Upper lobe of right lung (tissue), 1 donor: ENCODE measurements around the gene ZNF292. TPM values are rescaled to one million over a fixed set of nuclear protein-coding genes. Genes with fewer than 3 reads are reported as not detected.

Source experiments
- ATAC-seq: fragments of 200-7000 bp; cut with Tn5 transposase; one replicate; pipeline ENCODE4 v1.9.1; 2020; ENCODE audit warnings: mild to moderate bottlenecking, moderate library complexity
- DNase-seq: peaks from one replicate; pipeline ENCODE4 v3.0.0-alpha.2; 2020
- H3K27ac ChIP-seq: fragments of 200-600 bp; one replicate; pipeline ENCODE4 v1.8.0; 2022
- H3K27me3 ChIP-seq: fragments of 200-600 bp; one replicate; pipeline ENCODE4 v1.8.0; 2022; ENCODE audit warnings: mild to moderate bottlenecking
- H3K36me3 ChIP-seq: fragments of 200-600 bp; one replicate; pipeline ENCODE4 v1.8.0; 2022
- H3K4me1 ChIP-seq: fragments of 200-600 bp; one replicate; pipeline ENCODE4 v1.8.0; 2022
- H3K4me3 ChIP-seq: fragments of 200-600 bp; one replicate; pipeline ENCODE4 v1.8.0; 2022; ENCODE audit warnings: mild to moderate bottlenecking
- H3K9me3 ChIP-seq: fragments of 200-600 bp; one replicate; pipeline ENCODE4 v1.8.0; 2022
- CTCF ChIP-seq: fragments of 200-600 bp; IDR thresholded peaks from one replicate; pipeline ENCODE4 v1.8.0; 2022; ENCODE audit warnings: antibody characterized with exemption
- intact Hi-C: fragments of 100-400 bp; cut with DNase I; formaldehyde crosslinking; loops from one replicate; pipeline ENCODE4 v1.11.0; 2022
- total RNA-seq: library from RNA; stranded (reverse); fragmentation: NEBNext Ultra II Directional; extraction: Animal tissue kit (Norgen Biotek cat#: 25700); gene quantifications from one replicate; pipeline ENCODE4 v1.2.1, GENCODE V29; 2021
- donor health status: DM: no; HTN: yes; CAD: no; lungs with severe emphysema.

The ZNF292 gene
- total RNA-seq, 1 donor from 2014 or later = 34.0 TPM

GRCh38 chr6:87118054-87118453 is 37.3 kb upstream of the ZNF292 start:
- no peak for TF ChIP-seq CTCF
- ATAC-seq = no peak
- intact Hi-C loops = no loop called here

GRCh38 chr6:87122477-87122876 is 32.9 kb upstream of the ZNF292 start:
- Histone ChIP-seq H3K4me3 (no peak overlapping the region), H3K27ac (no peak overlapping the region), H3K27me3 (peaks cover 29% of the 10 kb centered on the region), H3K36me3 (no peaks in the 10 kb centered on the region), H3K4me1 (no peaks in the 10 kb centered on the region), H3K9me3 (no peaks in the 10 kb centered on the region)
- TF ChIP-seq CTCF = no peak
- no peak for DNase-seq
- ATAC-seq = no peak
- intact Hi-C loops = no loop called here

More at GRCh38 chr6:87118054-87118453, 37.3 kb upstream of the ZNF292 start:
- no peak for DNase-seq
- Histone ChIP-seq H3K27me3 (peaks cover 12% of the 10 kb centered on the region), H3K4me3 (no peak overlapping the region), H3K27ac (no peak overlapping the region), H3K9me3 (no peaks in the 10 kb centered on the region), H3K36me3 (no peaks in the 10 kb centered on the region), H3K4me1 (no peaks in the 10 kb centered on the region)

GRCh38 chr6:87124074-87124473 is 31.3 kb upstream of the ZNF292 start:
- no peak for DNase-seq
- Histone ChIP-seq H3K36me3 (no peaks in the 10 kb centered on the region), H3K9me3 (no peaks in the 10 kb centered on the region), H3K27ac (no peak overlapping the region), H3K27me3 (peaks cover 29% of the 10 kb centered on the region), H3K4me1 (no peaks in the 10 kb centered on the region), H3K4me3 (no peak overlapping the region)
- ATAC-seq = no peak
- intact Hi-C loops = no loop called here
- no peak for TF ChIP-seq CTCF

- Histone ChIP-seq H3K4me3 (no peak overlapping the region), H3K9me3 (no peaks in the 10 kb centered on the region), H3K27me3 (peaks cover 29% of the 10 kb centered on the region), H3K36me3 (no peaks in the 10 kb centered on the region), H3K27ac (no peak overlapping the region), H3K4me1 (no peaks in the 10 kb centered on the region)
- TF ChIP-seq CTCF = no peak
- intact Hi-C loops = no loop called here
- ATAC-seq (no peak), DNase-seq (no peak)
These were observed 28.9 kb upstream of the ZNF292 start for GRCh38 chr6:87126501-87126900.

- H3K4me3 ChIP-seq = no peak overlapping the region
- no peaks in the 10 kb centered on the region for H3K36me3 ChIP-seq
- peaks cover 20% of the 10 kb centered on the region for H3K27me3 ChIP-seq
- no peaks in the 10 kb centered on the region for H3K9me3 ChIP-seq
- intact Hi-C loops = no loop called here
- H3K4me1 ChIP-seq = no peaks in the 10 kb centered on the region
- TF ChIP-seq CTCF = no peak
- H3K27ac ChIP-seq = no peak overlapping the region
- DNase-seq = no peak
- ATAC-seq = no peak
These were observed 27.6 kb upstream of the ZNF292 start for GRCh38 chr6:87127737-87128136.

GRCh38 chr6:87136963-87137362 is 18.4 kb upstream of the ZNF292 start:
- peaks cover 5% of the 10 kb centered on the region for H3K27me3 ChIP-seq
- no peak for TF ChIP-seq CTCF
- intact Hi-C loops = loop anchor here (10.0 kb wide), 1 partner anchor 118 kb away; no protein-coding TSS in a partner anchor
- ATAC-seq = no peak
- H3K36me3 ChIP-seq = no peaks in the 10 kb centered on the region
- no peaks in the 10 kb centered on the region for H3K4me1 ChIP-seq
- H3K9me3 ChIP-seq = no peaks in the 10 kb centered on the region
- DNase-seq = no peak
- H3K27ac ChIP-seq = no peak overlapping the region
- no peak overlapping the region for H3K4me3 ChIP-seq
